PC-3 (cell line): Measurements from ENCODE around the gene NOC4L. TPM values are rescaled to one million over a fixed set of nuclear protein-coding genes. Genes with fewer than 3 reads are reported as not detected.

Experiments used
- ATAC-seq: fragments of 200-7000 bp; cut with Tn5 transposase; 2 replicates; pipeline ENCODE4 v1.9.1; 2020; ENCODE audit warnings: mild to moderate bottlenecking, moderate library complexity
- BruUV-seq: library from RNA; stranded (reverse); fragments of 400-500 nt; replicated peaks from 2 replicates; lab custom pipeline; 2021; lab: Mats Ljungman, UMichigan
- CTCF ChIA-PET: fragments of 300-600 bp; sonication (Branson Sonifier 250); formaldehyde crosslinking; loops from one replicate; lab custom pipeline; 2022; ENCODE audit warnings: antibody characterized with exemption; lab: Charles Lee
- POLR2A ChIA-PET: fragments of 300-600 bp; sonication (Branson Sonifier 250); formaldehyde crosslinking; loops from one replicate; lab custom pipeline; 2022; ENCODE audit warnings: antibody characterized with exemption; ENCODE audit not compliant: unreplicated experiment; lab: Charles Lee
- DNase-seq: peaks from one replicate; pipeline ENCODE4 v3.0.0-alpha.2; 2015
- H2AFZ ChIP-seq: fragments of 300-600 bp; sonication (generic); 2 replicates; pipeline ENCODE4 v1.6.0; 2016; ENCODE audit warnings: antibody characterized with exemption, low read length
- H3F3A ChIP-seq: fragments of 300-600 bp; sonication (generic); one replicate; pipeline ENCODE4 v1.6.0; 2017; ENCODE audit warnings: antibody characterized with exemption, low read length, control low read depth, mild to moderate bottlenecking; ENCODE audit not compliant: unreplicated experiment
- H3K27ac ChIP-seq: fragments of 300-600 bp; sonication (generic); 2 replicates; pipeline ENCODE4 v1.5.1; 2016; ENCODE audit warnings: mild to moderate bottlenecking, low read length
- H3K27me3 ChIP-seq: fragments of 300-600 bp; sonication (generic); 2 replicates; pipeline ENCODE4 v1.6.1; 2016; ENCODE audit warnings: low read length, mixed read lengths
- H3K36me3 ChIP-seq: fragments of 300-600 bp; sonication (generic); 2 replicates; pipeline ENCODE4 v1.6.1; 2016; ENCODE audit warnings: low read depth, mixed run types, low read length, mixed read lengths
- H3K4me1 ChIP-seq: fragments of 300-600 bp; sonication (generic); 2 replicates; pipeline ENCODE4 v1.5.1; 2016; ENCODE audit warnings: low read length; ENCODE audit not compliant: insufficient read depth
- H3K4me2 ChIP-seq: fragments of 300-600 bp; sonication (generic); 2 replicates; pipeline ENCODE4 v1.6.0; 2016; ENCODE audit warnings: low read length
- H3K4me3 ChIP-seq: fragments of 300-600 bp; sonication (generic); 2 replicates; pipeline ENCODE4 v1.5.1; 2016; ENCODE audit warnings: mild to moderate bottlenecking, low read length, mixed read lengths
- H3K79me2 ChIP-seq: fragments of 300-600 bp; sonication (generic); 2 replicates; pipeline ENCODE4 v1.6.1; 2017; ENCODE audit warnings: low read length, mixed read lengths
- H3K9ac ChIP-seq: fragments of 300-600 bp; sonication (generic); 2 replicates; pipeline ENCODE4 v1.6.0; 2016; ENCODE audit warnings: mild to moderate bottlenecking, low read length
- H3K9me2 ChIP-seq: fragments of 300-600 bp; sonication (generic); replicated peaks from 2 replicates; pipeline ENCODE4 v1.6.1; 2016; ENCODE audit warnings: mixed run types, low read length, mixed read lengths
- H3K9me3 ChIP-seq: fragments of 300-600 bp; sonication (generic); 2 replicates; pipeline ENCODE4 v1.6.1; 2016; ENCODE audit warnings: low read length, mixed read lengths
- H4K20me1 ChIP-seq: fragments of 300-600 bp; sonication (generic); 2 replicates; pipeline ENCODE4 v1.6.1; 2016; ENCODE audit warnings: low read length, mixed read lengths
- EZH2 ChIP-seq: fragments of 300-600 bp; sonication (generic); IDR thresholded peaks from one replicate; pipeline ENCODE4 v1.6.1; 2017; ENCODE audit warnings: antibody characterized with exemption, mild to moderate bottlenecking, low read length; ENCODE audit not compliant: unreplicated experiment
- EZH2phosphoT487 ChIP-seq: fragments of 300-600 bp; sonication (generic); IDR thresholded peaks from 2 replicates; pipeline ENCODE4 v1.6.1; 2018; ENCODE audit warnings: mild to moderate bottlenecking, antibody characterized with exemption, low read length, borderline replicate concordance
- intact Hi-C: fragments of 100-400 bp; cut with micrococcal nuclease; formaldehyde crosslinking; loops from 2 replicates; pipeline ENCODE4 v1.9.0; 2023
- total RNA-seq: library from RNA; depleted of rRNA; stranded (reverse); fragments of >200 nt; gene quantifications from 2 replicates; pipeline ENCODE4 v1.2.3, GENCODE V29; 2014
- TF ChIP-seq, protein P1 (sequence below): fragments of 300-600 bp; sonication (generic); conservative IDR thresholded peaks from 2 replicates; pipeline ENCODE4 v1.5.1; 2017; ENCODE audit warnings: antibody characterized with exemption, low read depth, mild to moderate bottlenecking, low read length

Gene NOC4L
- total RNA-seq, 1 experiment from 2014 or later, result 44.4 TPM

DNA sequence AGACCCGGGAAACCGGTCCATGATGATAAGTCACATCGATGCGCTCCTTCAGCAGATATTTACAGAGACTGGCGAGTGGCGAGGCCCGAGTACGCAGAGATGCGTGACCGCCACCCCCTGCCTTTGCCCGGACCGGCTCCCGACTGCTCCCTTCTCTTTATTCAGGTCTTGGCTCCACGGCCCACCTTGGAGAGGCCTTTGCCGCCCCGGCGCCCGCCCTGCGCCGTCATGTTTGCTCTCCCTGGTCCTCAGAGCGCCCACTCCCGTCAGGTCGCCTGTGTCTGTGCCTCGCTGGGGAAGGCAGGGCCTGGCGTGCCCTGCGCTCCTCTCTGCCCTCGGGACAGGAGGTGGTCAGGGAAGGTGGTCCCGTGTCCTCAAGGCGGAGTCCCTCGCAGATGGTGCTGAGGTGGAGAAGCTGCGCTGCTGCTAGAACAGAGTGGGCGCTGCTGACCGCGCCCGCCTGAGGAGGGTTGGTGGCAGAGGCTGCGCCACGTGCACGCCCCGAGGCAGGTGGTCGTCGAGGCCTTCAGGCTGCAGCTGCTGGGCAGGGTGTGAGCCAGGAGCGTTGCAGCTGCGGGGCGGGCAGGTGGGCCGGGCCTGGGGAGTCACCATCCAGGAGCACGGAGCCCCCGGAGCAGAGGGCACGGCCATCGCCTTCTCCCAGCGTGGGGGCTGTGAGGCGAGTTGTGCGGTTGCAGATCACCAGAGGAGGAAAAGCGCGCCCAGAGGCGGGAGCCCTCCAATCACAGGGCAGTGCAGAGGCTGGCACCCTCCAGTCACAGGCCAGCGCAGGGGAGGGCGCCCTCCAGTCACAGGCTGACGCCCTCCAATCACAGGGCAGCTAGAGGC lies 27.3 kb upstream of the NOC4L start:
- Histone ChIP-seq H3K27ac (no peak overlapping the region), H3K4me2 (no peak overlapping the region), H3K79me2 (no peaks in the 10 kb centered on the region), H2AFZ (no peak overlapping the region), H3K9ac (no peak overlapping the region), H3F3A (no peaks in the 10 kb centered on the region), H4K20me1 (no peaks in the 10 kb centered on the region), H3K9me3 (no peaks in the 10 kb centered on the region), H3K4me1 (no peaks in the 10 kb centered on the region), H3K36me3 (peaks cover 21% of the 10 kb centered on the region; the same call in 1 of the 2 replicates), H3K9me2 (no peaks in the 10 kb centered on the region), H3K4me3 (no peak overlapping the region), H3K27me3 (no peaks in the 10 kb centered on the region)
- BruUV-seq, result no TSS peak
- DNase-seq, result no peak
- intact Hi-C loops, result no loop called here
- CTCF ChIA-PET, result no interaction called here
- no peak for ATAC-seq
- TF ChIP-seq EZH2phosphoT487 (no peak), EZH2 (no peak)
- TF ChIP-seq, protein P1, sequence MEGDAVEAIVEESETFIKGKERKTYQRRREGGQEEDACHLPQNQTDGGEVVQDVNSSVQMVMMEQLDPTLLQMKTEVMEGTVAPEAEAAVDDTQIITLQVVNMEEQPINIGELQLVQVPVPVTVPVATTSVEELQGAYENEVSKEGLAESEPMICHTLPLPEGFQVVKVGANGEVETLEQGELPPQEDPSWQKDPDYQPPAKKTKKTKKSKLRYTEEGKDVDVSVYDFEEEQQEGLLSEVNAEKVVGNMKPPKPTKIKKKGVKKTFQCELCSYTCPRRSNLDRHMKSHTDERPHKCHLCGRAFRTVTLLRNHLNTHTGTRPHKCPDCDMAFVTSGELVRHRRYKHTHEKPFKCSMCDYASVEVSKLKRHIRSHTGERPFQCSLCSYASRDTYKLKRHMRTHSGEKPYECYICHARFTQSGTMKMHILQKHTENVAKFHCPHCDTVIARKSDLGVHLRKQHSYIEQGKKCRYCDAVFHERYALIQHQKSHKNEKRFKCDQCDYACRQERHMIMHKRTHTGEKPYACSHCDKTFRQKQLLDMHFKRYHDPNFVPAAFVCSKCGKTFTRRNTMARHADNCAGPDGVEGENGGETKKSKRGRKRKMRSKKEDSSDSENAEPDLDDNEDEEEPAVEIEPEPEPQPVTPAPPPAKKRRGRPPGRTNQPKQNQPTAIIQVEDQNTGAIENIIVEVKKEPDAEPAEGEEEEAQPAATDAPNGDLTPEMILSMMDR, result no peak
- POLR2A ChIA-PET, result no interaction called here

DNA sequence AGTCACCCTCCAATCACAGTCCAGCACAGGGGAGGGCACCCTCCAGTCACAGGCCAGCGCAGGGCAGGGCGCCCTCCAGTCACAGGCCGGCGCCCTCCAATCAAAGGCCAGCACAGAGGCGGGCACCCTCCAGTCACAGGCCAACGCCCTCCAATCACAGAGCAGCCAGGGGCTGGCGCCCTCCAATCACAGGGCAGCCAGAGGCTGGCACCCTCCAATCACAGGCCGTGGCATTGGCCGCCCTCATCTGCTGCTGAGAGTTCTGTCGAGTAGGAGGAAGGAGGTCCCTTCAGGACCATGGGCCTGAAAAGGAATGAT lies 26.7 kb upstream of the NOC4L start:
- POLR2A ChIA-PET, result no interaction called here
- no peak overlapping the region for H3K9ac ChIP-seq
- no peak overlapping the region for H2AFZ ChIP-seq
- TF ChIP-seq, protein P1, result no peak
- TF ChIP-seq EZH2phosphoT487, result no peak
- TF ChIP-seq EZH2, result no peak
- ATAC-seq (peak; percentile 33; the same call in 1 of the 2 replicates), DNase-seq (no peak)
- H3K4me3 ChIP-seq, result no peak overlapping the region
- no peaks in the 10 kb centered on the region for H3F3A ChIP-seq
- CTCF ChIA-PET, result no interaction called here
- BruUV-seq, result no TSS peak
- H3K27ac ChIP-seq, result no peak overlapping the region
- H4K20me1 ChIP-seq, result no peaks in the 10 kb centered on the region
- no peaks in the 10 kb centered on the region for H3K9me2 ChIP-seq
- no peaks in the 10 kb centered on the region for H3K79me2 ChIP-seq
- no peaks in the 10 kb centered on the region for H3K4me1 ChIP-seq
- intact Hi-C loops, result no loop called here
- no peaks in the 10 kb centered on the region for H3K9me3 ChIP-seq
- peaks cover 25% of the 10 kb centered on the region; the same call in 1 of the 2 replicates for H3K36me3 ChIP-seq
- no peak overlapping the region for H3K4me2 ChIP-seq
- no peaks in the 10 kb centered on the region for H3K27me3 ChIP-seq

DNA sequence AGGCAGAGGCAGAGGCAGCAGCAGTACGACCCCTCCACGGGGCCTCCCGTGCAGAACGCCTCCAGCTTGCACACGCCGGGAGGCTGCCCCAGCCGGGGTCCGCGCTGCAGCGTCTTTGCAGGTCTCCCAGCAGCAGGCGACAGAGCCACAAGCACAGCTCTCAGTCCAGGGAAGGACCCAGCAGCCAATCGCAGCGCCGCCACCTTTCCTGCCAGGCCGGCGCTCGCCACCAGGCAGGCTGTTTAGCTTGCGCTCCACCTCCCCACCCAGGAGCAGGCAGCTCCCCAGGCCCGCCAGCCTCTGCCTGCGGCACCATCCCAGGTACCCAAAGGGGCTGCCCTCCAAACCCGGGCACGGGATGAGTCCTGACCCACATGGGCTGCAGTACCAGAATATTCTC lies 25.4 kb upstream of the NOC4L start:
- no peak for DNase-seq
- intact Hi-C loops, result no loop called here
- H3K4me2 ChIP-seq, result no peak overlapping the region
- POLR2A ChIA-PET, result no interaction called here
- CTCF ChIA-PET, result no interaction called here
- no peak for TF ChIP-seq EZH2
- TF ChIP-seq, protein P1, result no peak
- TF ChIP-seq EZH2phosphoT487, result no peak
- ATAC-seq, result no peak
- no peak overlapping the region for H3K9ac ChIP-seq
- no peak overlapping the region for H3K27ac ChIP-seq
- no peaks in the 10 kb centered on the region for H3K4me1 ChIP-seq
- no peak overlapping the region for H3K4me3 ChIP-seq
- H3K27me3 ChIP-seq, result no peaks in the 10 kb centered on the region
- no TSS peak for BruUV-seq
- H4K20me1 ChIP-seq, result no peaks in the 10 kb centered on the region
- H3K9me2 ChIP-seq, result no peaks in the 10 kb centered on the region
- peaks cover 26% of the 10 kb centered on the region; the same call in 1 of the 2 replicates for H3K36me3 ChIP-seq
- H3F3A ChIP-seq, result no peaks in the 10 kb centered on the region
- H2AFZ ChIP-seq, result no peak overlapping the region
- H3K79me2 ChIP-seq, result no peaks in the 10 kb centered on the region
- H3K9me3 ChIP-seq, result no peaks in the 10 kb centered on the region
